CMK (cell line): ENCODE results near the gene MAN1A1.

Experiments used
- DNase-seq: peaks from one replicate; pipeline ENCODE4 v3.0.0-alpha.2; 2010; ENCODE audit warnings: low read depth

The MAN1A1 gene

DNA sequence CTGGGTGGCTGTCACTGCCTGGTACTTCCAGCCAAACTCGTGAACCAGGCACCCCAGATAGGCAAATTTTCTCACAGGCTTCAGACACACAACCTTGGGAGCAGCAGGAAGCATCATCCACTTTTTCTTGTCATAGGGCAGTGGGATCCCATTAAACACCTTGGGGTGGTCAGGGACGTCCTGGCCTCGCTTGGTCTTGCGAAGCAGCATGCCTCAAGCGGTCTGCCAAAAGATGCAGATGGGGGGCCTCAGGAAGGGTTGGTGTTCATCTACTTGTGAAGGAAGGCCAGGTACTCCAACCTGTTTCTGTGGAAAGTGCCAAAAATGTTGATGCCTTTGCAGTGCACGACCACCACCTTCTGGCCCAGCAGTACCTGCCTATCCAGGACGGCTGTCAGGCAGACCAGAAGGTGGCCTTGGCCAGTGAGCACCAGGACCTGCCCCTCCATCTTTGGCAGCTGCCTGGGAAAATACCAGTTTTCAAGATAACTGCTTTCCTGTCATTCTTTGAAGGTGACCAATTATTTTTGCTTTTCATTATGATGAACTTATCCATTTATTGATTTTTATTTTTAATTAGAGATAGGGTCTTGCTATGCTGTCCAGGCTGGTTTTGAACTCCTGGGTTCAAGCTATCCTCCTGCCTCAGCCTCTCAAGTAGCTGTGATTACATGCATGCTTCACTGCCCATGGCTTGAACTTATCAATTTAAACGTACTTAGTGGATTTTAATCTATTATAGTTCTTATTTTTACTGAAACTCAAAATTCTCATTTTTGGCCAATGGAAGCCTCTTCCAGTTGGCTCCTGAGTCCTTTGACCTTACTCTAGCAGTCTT, 80.1 kb downstream of the MAN1A1 start:
- DNase-seq: no peak

DNA sequence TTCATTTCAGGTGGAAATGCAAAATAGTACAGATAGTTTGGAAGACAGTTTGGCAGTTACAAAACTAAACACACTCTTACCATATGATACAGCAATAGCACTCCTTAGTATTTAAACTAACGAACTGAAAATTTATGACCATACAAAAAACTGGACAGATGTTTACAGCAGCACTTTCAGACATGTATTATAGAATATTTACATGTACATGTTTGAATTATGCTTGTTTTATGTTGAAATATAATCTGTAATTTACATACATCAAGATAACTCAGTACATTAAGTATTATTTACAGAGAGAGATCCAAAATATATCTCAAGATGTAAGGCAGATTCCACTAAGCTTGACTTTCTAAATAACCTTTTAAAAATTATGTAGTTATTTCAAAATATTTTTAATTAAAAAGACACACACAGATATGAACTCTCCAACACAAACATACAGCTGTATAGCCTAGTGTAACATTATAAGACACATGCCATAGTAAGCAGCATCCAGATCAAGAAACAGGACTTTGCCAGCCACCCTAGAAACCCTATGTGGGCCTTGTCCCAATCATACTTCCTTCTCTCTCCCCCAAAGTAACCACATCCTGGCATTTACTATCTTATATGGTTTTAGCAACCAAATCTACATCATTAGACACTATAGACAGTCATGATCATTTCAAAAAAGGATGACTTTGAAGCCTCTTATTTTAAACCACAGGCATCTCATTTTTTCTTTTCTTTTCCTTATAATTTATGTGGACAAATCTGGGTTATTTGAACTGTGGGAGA, 82.2 kb downstream of the MAN1A1 start:
- peak; percentile 60 for DNase-seq

DNA sequence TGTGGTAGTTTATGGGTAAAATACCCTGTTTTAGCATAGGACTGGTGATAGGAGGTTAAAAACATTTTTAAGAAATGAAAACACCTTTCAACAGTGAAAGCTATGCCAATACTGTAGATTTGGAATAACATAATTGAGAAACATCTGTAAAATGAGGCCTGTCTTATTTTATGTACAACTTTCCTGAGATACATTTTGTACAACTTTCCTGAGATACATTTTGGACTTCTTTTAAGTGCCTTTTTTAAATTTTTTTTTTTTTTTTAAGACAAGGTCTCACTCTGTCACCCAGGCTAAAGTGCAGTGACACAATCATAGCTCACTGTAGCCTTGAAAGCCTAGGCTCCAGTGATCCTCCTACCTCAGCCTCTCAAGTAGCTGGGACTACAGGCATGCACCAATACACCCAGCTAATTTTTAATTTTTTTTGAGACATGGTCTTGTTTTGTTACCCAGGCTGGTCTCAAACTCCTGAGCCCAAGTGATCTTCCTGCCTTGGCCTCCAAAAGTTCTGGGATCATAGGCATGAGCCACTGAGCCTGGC, 84.6 kb downstream of the MAN1A1 start:
- no peak for DNase-seq

DNA sequence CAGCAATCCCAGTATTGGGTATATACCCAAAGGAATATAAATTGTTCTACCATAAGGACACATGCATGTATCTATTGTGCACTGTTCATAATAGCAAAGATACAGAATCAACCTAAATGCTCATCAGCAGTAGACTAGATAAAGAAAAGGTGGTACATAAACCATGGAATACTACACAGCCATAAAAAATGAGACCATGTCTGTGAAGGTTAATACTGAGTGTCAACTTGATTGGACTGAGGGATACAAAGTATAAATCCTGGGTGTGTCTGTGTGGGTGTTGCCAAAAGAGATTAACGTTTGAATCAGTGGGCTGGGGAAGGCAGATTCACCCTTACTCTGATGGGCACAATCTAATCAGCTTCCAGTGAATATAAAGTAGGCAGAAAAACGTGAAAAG, 86.9 kb downstream of the MAN1A1 start:
- no peak for DNase-seq

DNA sequence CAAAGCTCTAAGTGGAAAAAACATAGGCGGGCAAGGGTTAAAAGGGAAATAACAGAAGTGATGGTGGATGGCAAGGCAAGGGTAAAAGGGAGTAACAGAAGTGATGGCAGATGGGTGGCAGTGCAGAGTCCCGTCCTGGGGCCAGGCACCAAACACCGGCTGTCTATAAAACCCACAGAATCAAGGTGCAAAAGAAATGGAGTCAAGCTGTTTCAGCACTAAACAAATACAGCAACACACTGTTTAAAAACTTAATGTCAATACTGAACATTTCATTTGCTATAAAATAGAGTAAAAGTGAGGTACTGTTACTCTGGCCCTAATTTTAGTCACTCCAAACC, 87.6 kb downstream of the MAN1A1 start:
- no peak for DNase-seq

DNA sequence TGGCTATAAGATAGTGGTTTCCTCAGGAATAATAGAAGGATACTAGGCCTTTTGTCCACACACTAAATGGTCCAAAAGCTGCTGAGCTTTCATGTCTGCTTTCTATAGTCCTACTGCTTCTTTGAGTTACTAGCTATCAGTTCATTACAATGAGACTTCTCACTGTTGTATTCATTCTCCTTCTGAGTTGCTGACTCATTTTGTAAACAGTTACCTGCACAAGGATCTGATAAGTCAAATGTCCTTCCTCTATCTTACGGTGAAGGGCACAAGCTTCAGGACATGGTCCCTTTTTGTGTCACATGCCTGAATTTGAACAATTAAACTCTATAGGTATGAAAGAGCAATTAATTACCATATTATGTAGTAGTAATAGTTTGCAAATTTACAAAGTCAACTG, 90.5 kb downstream of the MAN1A1 start:
- DNase-seq: no peak

DNA sequence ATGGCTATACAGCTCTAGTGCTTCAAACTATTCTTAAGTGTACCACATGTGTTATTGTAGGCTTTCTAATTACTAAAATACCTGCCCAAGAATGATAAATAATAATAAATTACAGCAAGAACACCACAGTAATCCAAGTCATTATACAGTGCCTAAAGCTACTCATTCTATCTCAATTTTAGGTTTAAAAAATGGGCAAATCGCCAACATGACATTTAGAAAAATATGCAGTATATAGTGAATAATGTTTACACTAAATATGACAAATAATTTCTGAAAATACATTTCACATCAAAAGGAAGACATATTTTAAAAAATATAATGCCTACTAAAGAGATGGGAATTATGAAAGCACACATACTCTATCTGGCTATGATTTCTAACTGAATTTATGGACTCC, 91.8 kb downstream of the MAN1A1 start:
- DNase-seq: no peak

DNA sequence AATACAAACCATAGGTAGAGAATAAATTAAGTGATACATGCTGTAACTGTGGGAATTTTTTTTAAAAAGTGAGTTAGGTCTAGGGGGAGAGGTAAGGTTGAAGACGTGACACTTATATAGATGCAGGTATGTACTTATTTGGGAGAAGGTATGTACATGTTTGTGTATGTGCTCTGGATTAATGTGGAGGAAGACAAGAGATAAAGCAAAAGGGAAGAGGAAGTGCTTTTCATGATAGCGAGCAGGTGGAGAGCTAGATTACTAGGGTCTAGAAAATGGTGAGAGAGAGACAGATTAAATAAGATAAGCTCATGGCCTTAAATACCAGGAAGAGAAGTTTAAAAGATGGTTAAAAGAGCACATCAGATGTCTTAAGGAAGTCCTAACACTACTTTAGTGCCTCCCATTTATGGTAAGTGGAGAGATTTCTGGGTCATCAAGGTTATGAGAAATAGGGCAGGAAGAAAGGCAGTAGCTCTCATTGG, 92.5 kb downstream of the MAN1A1 start:
- peak; percentile 72 for DNase-seq

DNA sequence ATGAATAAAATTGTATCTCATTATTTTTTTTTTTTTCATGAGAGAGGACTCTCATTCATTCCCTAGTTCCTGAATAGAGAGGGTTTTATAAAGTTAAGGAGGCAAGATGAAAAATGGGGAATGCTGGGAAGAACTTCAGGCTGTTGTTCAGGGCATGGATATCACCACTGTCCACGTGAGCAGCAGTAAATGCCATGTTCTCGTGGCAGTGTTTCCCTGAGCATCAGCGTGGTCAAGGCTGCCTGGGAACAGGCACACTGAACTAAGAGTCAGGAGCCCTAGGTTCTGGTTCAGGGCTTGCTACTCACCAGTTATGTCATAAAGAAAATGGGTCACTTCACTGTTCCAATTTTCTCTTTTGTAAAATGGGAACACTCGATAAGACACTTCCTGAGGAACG, 93.2 kb downstream of the MAN1A1 start:
- no peak for DNase-seq

DNA sequence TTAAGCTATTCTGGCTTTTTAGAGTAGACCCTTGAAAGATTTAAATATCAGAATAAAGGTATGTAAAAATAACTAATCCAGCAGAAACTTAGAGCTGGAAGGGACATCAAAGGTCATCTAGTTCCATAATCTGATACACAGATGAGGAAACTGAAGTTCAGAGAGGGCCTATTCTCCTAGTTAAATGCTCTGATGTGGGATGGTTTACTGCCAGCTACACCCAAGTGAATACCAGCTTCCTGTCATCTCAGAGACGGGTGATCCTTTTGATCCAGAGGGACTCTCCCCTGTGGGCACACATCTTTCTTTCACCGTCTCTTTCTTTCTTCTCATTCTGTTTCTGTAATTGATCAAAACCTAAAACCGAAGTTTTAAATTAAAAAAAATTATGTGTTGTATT, 94.1 kb downstream of the MAN1A1 start:
- no peak for DNase-seq

DNA sequence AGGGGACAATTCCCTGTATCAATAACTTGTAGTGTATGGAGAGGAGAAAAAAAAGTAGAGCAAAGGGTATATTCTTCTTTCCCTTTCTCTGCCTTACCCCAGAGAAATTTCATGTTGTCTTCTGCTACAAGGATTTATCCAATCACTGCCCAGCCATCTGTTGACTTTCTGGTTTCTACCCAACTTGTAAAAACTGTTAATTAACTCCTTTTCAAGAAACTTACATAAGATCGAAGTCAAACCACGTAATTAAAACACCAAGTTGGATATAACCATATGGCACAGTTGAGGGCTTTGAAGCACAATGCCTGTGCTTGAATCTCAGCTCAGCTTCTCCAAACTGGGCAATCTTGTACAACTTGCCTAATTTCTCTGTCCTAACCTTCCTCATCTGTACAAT, 99.5 kb downstream of the MAN1A1 start:
- no peak for DNase-seq

DNA sequence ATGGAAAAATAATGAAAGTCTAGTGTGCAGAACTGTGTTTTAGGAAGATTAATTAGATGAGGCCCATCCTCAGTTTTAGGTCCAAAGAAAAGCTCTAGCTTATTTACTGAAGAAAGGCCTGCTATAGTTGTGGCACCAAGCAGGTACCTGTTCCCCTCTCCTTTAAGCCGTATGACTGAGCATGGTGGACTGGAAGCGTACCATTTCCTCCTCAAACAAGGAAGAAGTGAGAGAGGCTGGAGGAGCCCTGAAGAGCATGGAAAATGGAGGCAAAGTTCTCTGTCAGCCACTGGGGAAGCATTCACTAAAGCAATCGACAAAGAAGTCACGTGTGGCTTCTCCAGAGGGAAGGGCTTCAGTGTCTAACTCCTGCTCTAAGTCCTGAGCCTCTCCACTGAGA, 100.2 kb downstream of the MAN1A1 start:
- no peak for DNase-seq

DNA sequence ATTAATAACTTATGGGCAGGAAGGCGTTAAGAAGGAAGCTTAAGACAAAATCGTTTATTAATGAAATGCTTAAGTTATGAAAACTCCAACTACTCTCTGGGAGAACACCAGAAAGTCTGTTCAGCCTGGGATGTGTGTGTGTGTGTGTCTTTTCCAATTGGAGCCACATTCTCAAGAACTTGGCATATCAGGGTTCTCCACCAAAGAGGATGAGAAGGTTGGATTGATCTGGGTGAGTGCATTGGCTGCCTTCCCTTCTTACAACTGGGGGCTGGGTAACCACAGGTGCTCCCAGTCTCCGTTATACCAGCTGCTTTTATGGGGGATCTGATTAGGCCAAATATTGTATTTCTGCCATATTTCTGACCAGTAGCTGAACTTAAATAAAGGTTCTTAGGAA, 102.1 kb downstream of the MAN1A1 start:
- DNase-seq: no peak

DNA sequence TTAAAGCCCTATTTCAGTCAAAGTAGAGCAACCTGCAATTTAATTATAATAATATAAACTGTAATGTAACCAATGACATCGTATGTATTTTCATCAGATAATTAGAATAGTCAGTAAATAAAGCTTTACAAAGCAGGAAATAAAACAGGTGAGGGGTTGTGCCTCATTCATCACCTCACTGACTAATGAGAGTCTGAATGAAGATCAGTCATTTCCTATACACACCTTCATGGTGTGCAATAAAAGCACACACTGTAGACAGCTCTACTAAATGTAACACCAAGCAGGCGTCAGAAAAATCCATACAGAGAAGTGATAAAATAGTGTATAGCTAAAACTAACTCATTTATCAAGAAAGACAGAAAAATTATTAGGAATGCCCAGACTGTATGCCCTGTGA, 105.9 kb downstream of the MAN1A1 start:
- no peak for DNase-seq

DNA sequence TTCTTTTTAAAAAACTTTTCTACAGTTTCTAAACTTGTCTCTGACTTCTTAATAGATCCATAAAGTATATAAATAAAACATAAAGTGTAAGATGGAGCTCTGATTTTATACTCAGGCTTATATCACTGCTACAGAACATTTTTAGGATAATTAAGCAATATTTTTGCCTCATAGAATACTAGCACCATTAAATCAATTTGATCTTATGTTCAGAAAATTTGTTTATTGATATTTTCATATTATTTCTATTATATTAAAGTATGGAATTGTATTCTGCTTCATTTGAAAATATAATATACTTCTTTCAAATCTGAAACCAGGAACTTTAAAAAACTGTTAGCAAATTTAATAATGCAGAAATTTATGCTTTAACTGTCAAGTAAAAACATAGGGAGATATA, 106.5 kb downstream of the MAN1A1 start:
- no peak for DNase-seq

DNA sequence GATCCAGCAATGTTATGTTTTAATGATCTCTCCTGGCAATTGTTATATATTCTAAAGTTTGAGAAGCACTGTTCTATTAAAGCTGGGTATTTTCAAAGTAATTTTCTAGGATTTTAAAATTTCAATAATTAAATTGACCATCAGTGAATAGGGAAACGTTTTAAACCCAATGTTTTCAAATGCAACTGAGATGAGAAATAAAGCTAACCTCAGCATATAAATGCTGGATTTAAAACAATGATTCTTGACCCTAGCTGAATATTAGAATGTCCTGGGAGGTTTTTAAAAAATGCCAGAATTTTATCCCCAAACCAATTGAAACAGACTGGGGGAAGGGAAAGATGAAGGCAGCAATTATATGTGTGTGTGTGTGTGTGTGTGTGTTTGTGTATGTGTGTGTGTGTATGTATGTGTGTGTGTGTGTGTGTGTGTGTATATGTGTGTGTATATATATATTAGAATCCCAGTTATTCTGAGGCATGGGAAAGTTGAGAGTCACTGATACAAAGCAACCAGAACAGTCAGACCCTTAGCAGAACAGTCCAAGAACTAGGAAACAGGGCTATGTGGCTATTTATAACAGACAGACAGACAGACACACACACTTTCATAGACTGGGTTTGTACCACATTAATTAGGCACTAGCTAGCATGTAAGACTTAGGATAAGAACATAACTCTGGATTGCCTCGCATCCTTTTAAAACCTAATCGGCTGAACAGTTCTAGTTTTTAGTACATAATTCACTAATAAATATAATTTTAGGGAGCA, 107.8 kb downstream of the MAN1A1 start:
- DNase-seq: no peak

DNA sequence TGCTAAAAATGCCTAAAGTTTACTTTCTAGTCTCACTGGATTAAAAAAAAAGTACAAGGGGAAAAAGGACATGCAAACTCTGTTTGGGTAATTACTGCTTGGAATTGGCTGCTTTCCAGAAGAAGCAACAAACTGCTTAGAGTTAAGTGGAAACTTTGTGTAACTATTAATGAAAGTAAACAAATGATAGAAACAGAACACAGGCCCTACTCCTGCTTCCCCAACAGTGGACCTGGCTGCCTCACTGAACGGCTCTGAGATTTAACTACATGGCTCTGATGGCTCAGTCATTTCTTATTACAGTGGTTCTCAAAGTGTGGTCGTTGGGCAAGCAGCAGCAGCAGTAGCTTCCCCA, 108.5 kb downstream of the MAN1A1 start:
- no peak for DNase-seq

DNA sequence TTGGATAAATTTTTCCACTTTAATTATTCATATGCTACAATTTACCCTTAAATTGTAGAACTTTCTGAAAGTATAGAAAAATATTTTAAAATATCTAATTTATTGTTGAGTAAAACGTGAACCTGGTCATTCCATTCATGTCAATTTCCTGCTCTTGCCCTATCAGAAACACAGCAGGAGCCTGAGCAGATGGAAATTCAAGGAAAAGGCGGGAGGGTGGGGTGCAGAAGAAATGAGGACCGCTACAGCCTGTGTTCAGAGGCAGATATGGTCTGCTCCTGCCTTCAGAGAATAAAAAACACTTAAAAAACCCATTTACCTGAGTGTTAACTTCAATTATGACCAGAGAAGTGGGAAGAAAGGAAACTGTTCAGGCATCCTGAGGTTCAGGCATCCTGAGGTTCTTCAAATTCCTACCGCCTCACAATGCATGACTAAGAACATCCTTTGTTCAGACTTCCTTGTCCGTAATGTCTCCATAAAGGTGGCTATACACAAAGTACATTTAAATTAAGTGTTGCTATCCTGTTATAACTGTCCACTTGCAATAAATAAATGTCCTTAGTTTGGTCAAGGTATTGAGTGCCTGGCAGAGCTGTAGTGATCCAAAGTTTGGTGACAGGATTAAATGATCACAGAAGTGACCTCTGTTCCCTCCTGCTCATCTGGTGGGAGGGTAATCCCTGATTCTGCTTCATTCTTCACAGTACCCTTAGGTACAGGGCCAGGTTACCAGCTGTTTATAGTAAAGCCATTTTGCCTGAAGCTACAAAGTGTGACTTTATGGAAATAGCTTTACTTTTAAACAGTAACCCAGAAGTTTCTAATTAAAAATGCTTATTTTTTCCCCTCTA, 109.1 kb downstream of the MAN1A1 start:
- DNase-seq: no peak

DNA sequence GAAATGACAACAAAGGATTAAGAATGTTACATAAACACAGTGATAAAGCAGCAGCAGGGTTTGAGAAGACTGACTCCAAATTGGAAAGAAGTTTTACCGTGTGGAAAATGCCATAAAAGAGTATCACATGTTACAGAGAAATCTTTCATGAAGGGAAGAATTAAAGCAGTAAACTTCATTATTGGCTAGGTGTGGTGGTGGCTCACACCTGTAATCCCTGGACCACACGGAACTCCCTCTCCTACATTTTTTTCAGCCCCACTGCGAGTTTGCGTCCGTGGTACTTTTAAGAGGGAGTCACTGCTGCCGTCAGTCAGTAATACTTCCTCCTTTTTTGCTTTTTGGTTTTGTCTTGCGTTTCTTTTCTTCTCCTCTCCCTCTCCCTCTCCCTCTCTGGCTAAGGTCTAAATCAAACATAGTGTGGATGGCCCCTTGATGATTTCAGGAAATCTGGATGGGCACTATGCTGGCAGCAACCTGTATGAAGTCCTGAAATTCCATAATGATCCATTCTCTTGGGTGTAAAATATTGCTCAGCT, 112.3 kb downstream of the MAN1A1 start:
- no peak for DNase-seq

DNA sequence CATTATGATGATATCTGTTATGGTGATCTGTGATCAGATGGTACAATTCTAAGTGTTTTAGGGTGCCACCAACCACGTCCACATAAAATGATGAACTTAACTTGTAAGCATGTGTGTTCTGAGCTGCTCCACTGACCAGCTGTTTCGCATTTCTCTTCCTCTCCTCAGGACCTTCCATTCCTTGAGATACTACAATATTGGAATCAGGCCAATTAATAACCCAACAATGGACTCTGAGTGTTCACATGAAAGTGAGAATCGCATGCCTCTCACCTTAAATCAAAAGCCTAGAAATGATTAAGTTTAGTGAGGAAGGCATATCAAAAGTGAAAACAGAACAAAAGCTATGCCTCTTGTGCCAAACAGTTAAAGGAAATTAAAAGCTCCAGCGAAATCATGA, 114.6 kb downstream of the MAN1A1 start:
- no peak for DNase-seq

DNA sequence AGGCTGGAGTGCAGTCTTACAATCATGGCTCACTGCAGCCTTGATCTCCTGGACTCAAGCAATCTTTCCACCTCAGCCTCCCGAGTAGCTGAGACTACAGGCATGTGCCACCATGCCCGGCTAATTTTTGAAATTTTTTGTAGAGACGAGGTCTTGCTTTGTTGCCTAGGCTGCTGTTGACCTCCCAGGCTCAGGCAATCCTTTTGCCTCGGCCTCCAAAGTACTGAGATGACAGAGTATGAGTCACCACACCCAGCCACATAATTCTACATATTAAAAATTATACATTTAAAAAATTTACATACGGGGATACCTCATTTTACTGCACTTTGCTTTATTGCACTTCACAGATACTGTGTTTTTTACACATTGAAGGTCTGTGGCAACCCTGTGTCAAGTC, 115.1 kb downstream of the MAN1A1 start:
- DNase-seq: no peak
